ENCODE results near the gene NCK1. TPM values are rescaled to one million over a fixed set of nuclear protein-coding genes. Genes with fewer than 3 reads are reported as not detected.

NCK1 gene
- total and polyA plus RNA-seq, 9 donors: 24.2 to 34.6 (median 27.5) TPM

DNA sequence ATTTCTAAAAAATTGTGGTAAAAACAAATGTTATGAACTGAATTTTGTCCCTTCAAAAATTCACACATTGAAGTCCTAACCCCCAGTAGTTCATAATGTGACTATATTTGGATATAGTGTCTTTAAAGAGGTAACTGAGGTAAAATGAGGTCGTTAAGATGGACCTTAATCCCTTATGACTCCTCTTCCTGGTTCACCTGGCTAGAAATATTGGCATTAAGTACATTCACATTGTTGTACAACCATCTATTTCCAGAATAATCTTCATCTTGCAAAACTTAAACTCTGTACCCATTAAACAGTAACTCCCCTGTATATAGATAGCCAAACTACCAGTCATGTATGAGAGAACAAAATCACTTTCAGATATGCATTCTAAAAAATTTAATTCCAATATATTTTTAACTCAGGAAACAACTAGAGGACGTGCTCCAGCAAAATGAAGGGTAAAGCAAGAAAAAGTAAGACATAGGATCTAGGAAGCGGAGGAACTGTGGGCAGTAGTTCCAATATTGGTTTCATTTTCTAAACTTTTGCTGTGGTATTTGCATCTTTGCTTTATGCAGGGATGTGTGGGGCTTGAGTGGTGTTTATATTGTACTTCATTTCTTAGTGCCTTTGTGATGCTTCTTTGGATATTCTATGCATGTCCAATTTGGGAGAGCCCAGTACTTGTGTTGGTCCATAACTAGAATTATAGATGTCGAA lies 59.0 kb downstream of the NCK1 start:
- 100% methylated on average over 3 of the region's 4 CpGs for WGBS (ENCODE audit: insufficient coverage)

DNA sequence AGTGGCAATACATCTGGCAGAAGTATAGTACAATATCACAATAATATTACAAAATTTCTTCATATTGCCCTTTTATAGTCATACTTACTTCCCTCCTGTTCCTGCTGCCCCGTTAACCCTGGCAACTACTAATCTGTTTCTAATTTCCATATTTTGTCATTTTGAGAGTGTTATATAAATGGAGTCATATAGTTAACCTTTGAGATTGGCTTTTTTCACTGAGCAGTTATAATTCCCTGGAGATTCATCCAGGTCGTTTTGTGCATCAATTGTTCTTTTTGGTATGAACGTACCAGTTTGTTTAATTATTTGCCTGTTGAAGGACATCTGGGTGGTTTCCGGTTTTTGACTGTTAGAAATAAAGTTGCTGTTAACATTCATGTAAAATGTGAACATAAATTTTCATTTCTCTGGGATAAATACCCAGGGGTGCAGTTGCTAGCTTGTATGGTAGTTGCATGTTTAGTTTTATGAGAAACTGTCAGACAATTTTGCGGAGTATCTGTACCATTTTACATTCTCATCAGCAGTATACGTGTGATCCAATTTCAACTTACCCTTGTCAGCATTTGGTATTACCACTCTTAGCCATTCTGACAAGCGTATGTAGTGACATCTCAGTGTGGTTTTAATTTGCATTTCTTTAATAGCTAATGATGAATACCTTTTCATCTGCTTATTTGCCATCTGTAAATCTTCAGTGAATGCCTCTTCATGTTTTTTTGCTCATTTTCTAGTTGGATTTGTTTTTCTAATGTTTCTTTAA lies 63.6 kb downstream of the NCK1 start:
- H3K36me3 ChIP-seq (ENCODE audit: control insufficient read depth, insufficient read depth, low read length): peaks cover 9% of the 10 kb centered on the region
- no peaks in the 10 kb centered on the region for H3K4me1 ChIP-seq (ENCODE audit: control insufficient read depth, insufficient read depth, low read length)
- no peak for DNase-seq
- WGBS (ENCODE audit: insufficient coverage): no CpG with 5 or more reads among the region's 7 CpGs
- H3K27ac ChIP-seq (ENCODE audit: low read length): no peak overlapping the region
- H3K27me3 ChIP-seq (ENCODE audit: control insufficient read depth, insufficient read depth, low read length): no peaks in the 10 kb centered on the region
- peaks cover 2% of the 10 kb centered on the region for H3K9me3 ChIP-seq (replicated peaks; ENCODE audit: control insufficient read depth, low read depth, low read length)
- H3K4me3 ChIP-seq (ENCODE audit: low read length): no peak overlapping the region

More for the DNA sequence above, 59.0 kb downstream of the NCK1 start:
- no peak for DNase-seq
- Histone ChIP-seq H3K36me3 (ENCODE audit: control insufficient read depth, insufficient read depth, low read length) (peaks cover 3% of the 10 kb centered on the region), H3K9me3 (replicated peaks; ENCODE audit: control insufficient read depth, low read depth, low read length) (peaks cover 2% of the 10 kb centered on the region), H3K27ac (ENCODE audit: low read length) (no peak overlapping the region), H3K4me3 (ENCODE audit: low read length) (no peak overlapping the region), H3K4me1 (ENCODE audit: control insufficient read depth, insufficient read depth, low read length) (no peaks in the 10 kb centered on the region), H3K27me3 (ENCODE audit: control insufficient read depth, insufficient read depth, low read length) (no peaks in the 10 kb centered on the region)

DNA sequence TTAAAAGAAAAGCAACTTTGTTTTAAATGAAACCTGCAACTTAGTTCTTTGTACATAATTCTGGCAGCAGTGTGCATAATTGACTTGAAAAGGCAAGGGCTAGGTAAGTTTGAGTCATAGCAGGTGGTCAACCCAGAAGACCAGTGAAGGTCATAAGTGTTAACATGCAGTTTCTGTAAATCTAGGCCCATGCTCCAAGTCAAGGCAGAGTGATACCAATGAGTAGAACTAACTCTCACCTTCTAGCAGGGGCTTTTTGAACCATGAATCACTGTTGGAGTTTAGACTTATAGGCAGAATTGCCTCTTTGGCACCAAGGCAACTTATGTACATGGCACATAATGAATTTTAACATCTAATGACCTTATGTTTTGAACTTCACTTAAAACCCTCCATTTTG lies 66.2 kb downstream of the NCK1 start:
- no peaks in the 10 kb centered on the region for H3K4me1 ChIP-seq (ENCODE audit: control insufficient read depth, insufficient read depth, low read length)
- H3K36me3 ChIP-seq (ENCODE audit: control insufficient read depth, insufficient read depth, low read length): peaks cover 7% of the 10 kb centered on the region
- no peak overlapping the region for H3K4me3 ChIP-seq (ENCODE audit: low read length)
- DNase-seq: no peak
- no peak overlapping the region for H3K27ac ChIP-seq (ENCODE audit: low read length)
- no peaks in the 10 kb centered on the region for H3K27me3 ChIP-seq (ENCODE audit: control insufficient read depth, insufficient read depth, low read length)
- no peaks in the 10 kb centered on the region for H3K9me3 ChIP-seq (replicated peaks; ENCODE audit: control insufficient read depth, low read depth, low read length)

DNA sequence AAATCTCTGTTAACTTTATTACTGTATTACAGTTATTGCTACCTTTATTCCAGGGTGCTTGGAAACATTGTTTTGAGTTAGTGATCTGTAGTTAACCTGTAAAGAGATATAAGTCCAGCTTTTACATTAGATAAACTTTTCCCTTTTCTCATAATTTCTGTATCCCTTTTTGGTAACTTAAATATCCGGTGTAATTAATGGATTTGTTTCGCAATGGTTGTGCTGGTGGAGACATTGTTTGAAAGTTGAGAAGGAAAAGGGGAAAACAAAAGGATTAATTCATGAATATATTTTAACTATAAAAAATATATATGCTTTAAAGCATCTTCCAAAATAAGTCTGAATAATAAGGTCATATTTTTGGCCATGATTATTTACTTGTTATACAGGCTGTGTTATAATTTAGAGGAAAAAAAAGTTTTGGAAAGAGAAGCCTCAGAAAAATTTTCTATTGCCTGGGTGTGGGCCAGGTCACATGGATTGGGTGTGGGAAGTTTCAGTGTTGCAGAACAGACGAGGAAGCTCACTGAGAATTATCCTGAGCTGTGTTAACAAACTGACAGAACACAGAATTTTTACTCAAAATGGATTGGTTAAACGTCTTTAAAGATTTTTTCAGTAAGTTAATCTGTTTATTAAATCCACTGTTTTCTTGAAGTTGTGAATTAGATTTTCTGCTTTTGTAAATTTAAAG lies 68.1 kb downstream of the NCK1 start:
- Histone ChIP-seq H3K27me3 (ENCODE audit: control insufficient read depth, insufficient read depth, low read length) (no peaks in the 10 kb centered on the region), H3K4me1 (ENCODE audit: control insufficient read depth, insufficient read depth, low read length) (no peaks in the 10 kb centered on the region), H3K4me3 (ENCODE audit: low read length) (no peak overlapping the region), H3K36me3 (ENCODE audit: control insufficient read depth, insufficient read depth, low read length) (peaks cover 7% of the 10 kb centered on the region), H3K9me3 (replicated peaks; ENCODE audit: control insufficient read depth, low read depth, low read length) (no peaks in the 10 kb centered on the region), H3K27ac (ENCODE audit: low read length) (no peak overlapping the region)
- no CpG with 5 or more reads among the region's 4 CpGs for WGBS (ENCODE audit: insufficient coverage)
- DNase-seq: peak; percentile 86

DNA sequence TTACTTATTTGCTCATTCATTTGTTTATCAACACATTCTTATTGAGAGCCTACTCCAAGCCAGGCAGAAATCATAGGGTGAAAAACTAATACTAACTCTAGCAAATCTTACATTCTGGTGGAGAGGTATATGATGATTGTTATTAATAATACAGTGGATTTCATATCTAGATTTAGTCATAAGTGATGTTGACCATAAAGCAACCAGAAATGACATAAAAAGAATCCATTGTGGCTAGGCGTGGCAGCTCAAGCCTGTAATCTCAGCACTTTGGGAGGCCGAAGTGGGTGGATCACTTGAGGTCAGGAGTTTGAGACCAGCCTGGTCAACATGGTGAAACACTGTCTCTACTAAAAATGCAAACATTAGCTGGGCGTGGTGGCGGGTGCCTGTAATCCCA lies 69.6 kb downstream of the NCK1 start:
- Histone ChIP-seq H3K27ac (ENCODE audit: low read length) (no peak overlapping the region), H3K27me3 (ENCODE audit: control insufficient read depth, insufficient read depth, low read length) (no peaks in the 10 kb centered on the region), H3K4me1 (ENCODE audit: control insufficient read depth, insufficient read depth, low read length) (no peaks in the 10 kb centered on the region), H3K4me3 (ENCODE audit: low read length) (no peak overlapping the region), H3K36me3 (ENCODE audit: control insufficient read depth, insufficient read depth, low read length) (peaks cover 7% of the 10 kb centered on the region), H3K9me3 (replicated peaks; ENCODE audit: control insufficient read depth, low read depth, low read length) (peaks cover 2% of the 10 kb centered on the region)
- DNase-seq: no peak
- WGBS (ENCODE audit: insufficient coverage): 100% methylated on average over 4 of the region's 4 CpGs

DNA sequence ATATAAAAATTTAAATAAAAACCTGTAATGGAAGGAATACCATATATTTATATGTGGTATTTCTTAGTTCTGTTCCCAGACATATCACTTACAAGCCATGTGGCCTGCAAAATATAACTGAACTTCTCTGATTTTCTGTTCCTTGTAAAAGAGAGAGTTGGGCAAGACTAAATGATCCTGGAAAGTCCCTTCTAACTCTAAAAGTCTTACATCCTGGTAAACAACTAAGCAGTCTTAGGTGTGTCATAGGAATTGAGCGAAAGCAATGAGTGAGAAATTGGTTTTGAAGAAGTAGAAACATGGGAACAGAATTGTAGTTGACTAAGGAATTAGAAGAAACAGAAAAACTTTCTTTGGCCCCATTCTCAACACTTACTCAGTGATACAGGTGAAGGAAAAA lies 70.5 kb downstream of the NCK1 start:
- peaks cover 6% of the 10 kb centered on the region for H3K9me3 ChIP-seq (replicated peaks; ENCODE audit: control insufficient read depth, low read depth, low read length)
- H3K27ac ChIP-seq (ENCODE audit: low read length): no peak overlapping the region
- DNase-seq: no peak
- WGBS (ENCODE audit: insufficient coverage): no CpG with 5 or more reads among the region's 1 CpG
- no peaks in the 10 kb centered on the region for H3K27me3 ChIP-seq (ENCODE audit: control insufficient read depth, insufficient read depth, low read length)
- no peaks in the 10 kb centered on the region for H3K4me1 ChIP-seq (ENCODE audit: control insufficient read depth, insufficient read depth, low read length)
- H3K4me3 ChIP-seq (ENCODE audit: low read length): no peak overlapping the region
- peaks cover 7% of the 10 kb centered on the region for H3K36me3 ChIP-seq (ENCODE audit: control insufficient read depth, insufficient read depth, low read length)

DNA sequence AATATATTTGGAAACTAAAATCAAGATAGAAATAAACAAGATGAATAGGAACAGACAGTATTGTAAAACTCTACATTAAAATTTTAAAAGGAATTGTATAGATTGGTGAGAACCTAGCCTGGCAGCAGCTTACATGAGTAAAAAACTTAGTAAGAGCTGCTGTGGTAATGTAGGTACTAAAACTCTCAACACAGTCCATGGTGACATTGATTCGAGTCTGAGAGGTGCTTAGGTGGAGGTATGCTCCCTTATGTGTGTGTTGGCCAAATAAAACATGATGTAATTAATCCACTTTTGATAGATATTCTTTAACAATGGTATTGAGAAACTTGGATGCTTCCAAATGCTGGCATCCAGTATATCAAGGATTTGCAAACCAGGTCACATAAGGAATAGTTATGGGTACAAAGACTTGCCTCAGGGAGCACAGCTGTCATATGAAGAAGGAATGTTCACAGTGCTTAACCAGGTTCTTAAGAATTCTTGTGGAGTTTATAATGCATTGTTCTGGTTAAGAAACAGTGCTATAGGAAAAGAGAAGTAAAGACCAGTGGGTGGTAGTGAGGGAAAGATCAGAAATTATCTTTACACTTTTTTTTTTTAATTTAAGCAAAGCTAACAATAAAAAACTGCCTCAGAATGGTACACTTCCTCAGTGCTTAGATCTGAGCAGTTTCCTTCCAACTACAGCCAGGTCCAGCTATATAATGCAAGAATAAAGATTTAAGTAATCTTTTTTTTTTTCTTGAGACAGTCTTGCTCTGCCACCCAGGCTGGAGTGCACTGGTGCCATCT lies 71.2 kb downstream of the NCK1 start:
- no peaks in the 10 kb centered on the region for H3K27me3 ChIP-seq (ENCODE audit: control insufficient read depth, insufficient read depth, low read length)
- H3K9me3 ChIP-seq (replicated peaks; ENCODE audit: control insufficient read depth, low read depth, low read length): peaks cover 6% of the 10 kb centered on the region
- WGBS (ENCODE audit: insufficient coverage): no CpG with 5 or more reads among the region's 1 CpG
- H3K4me1 ChIP-seq (ENCODE audit: control insufficient read depth, insufficient read depth, low read length): no peaks in the 10 kb centered on the region
- peaks cover 3% of the 10 kb centered on the region for H3K36me3 ChIP-seq (ENCODE audit: control insufficient read depth, insufficient read depth, low read length)
- no peak overlapping the region for H3K4me3 ChIP-seq (ENCODE audit: low read length)
- DNase-seq: no peak
- no peak overlapping the region for H3K27ac ChIP-seq (ENCODE audit: low read length)

DNA sequence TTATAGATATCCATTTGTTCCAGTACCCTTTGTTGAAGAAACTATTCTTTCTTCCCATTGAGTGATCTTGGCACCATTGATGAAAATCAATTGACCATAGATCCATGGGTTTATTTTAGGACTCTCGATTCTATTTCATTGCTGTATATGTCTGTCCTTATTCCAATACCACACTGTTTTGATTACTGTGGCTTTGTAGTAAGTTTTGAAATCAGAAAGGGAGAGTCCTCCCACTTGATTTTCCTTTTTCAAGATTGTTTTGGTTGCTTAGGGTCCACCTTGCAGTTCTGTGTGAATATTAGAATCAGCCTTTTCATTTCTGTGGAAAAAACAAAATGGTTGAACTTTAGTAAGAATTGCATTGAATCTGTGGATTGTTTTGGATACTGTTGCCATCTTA lies 75.2 kb downstream of the NCK1 start:
- Histone ChIP-seq H3K27me3 (ENCODE audit: control insufficient read depth, insufficient read depth, low read length) (no peaks in the 10 kb centered on the region), H3K4me3 (ENCODE audit: low read length) (no peak overlapping the region), H3K4me1 (ENCODE audit: control insufficient read depth, insufficient read depth, low read length) (no peaks in the 10 kb centered on the region), H3K36me3 (ENCODE audit: control insufficient read depth, insufficient read depth, low read length) (no peaks in the 10 kb centered on the region), H3K9me3 (replicated peaks; ENCODE audit: control insufficient read depth, low read depth, low read length) (peaks cover 6% of the 10 kb centered on the region), H3K27ac (ENCODE audit: low read length) (no peak overlapping the region)
- DNase-seq: no peak
- no CpG with 5 or more reads among the region's 1 CpG for whole genome bisulfite sequencing (ENCODE audit: insufficient coverage)

DNA sequence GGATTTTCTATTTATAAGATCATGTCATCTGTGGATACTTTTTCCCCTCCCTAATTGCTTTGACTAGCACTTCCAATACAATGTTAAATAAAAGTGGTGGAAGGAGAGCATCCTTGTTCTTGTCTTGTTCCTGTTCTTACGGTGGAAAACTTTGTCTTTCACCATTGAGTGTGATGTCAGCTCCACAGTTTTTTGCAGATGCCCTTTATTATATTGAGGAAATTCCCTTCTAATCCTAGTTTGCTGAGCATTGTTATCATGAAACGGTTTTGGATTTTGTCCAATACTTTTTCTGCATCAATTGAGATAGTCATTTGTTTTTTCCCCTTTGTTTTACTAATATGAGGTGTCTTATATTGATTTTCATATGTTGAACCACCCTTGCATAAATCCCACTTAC lies 75.8 kb downstream of the NCK1 start:
- no peaks in the 10 kb centered on the region for H3K36me3 ChIP-seq (ENCODE audit: control insufficient read depth, insufficient read depth, low read length)
- no peak overlapping the region for H3K27ac ChIP-seq (ENCODE audit: low read length)
- no peak for DNase-seq
- H3K4me1 ChIP-seq (ENCODE audit: control insufficient read depth, insufficient read depth, low read length): no peaks in the 10 kb centered on the region
- H3K9me3 ChIP-seq (replicated peaks; ENCODE audit: control insufficient read depth, low read depth, low read length): peaks cover 6% of the 10 kb centered on the region
- no peaks in the 10 kb centered on the region for H3K27me3 ChIP-seq (ENCODE audit: control insufficient read depth, insufficient read depth, low read length)
- WGBS (ENCODE audit: insufficient coverage): no CpG with 5 or more reads among the region's 2 CpGs
- no peak overlapping the region for H3K4me3 ChIP-seq (ENCODE audit: low read length)

DNA sequence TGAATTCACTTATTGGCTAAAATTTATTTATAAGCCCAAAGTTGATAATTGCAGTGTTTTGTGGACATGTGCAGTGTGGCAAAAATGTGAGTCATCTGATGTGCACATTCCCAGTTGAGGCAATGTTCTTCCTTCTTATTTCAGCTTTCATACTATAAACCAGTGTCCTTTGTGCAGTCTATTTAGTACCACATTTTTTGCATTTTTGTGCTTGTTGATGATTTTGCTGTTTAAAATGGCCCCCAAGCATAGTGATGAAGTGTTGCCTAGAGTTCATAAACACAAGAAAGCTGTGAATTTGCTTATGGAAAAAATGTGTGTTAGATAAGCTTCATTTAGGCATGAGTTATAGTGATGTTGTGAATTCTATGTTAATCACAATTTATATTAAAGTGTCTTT lies 76.3 kb downstream of the NCK1 start:
- Histone ChIP-seq H3K36me3 (ENCODE audit: control insufficient read depth, insufficient read depth, low read length) (no peaks in the 10 kb centered on the region), H3K27ac (ENCODE audit: low read length) (no peak overlapping the region), H3K4me1 (ENCODE audit: control insufficient read depth, insufficient read depth, low read length) (no peaks in the 10 kb centered on the region), H3K4me3 (ENCODE audit: low read length) (no peak overlapping the region), H3K9me3 (replicated peaks; ENCODE audit: control insufficient read depth, low read depth, low read length) (peaks cover 6% of the 10 kb centered on the region), H3K27me3 (ENCODE audit: control insufficient read depth, insufficient read depth, low read length) (no peaks in the 10 kb centered on the region)
- DNase-seq: no peak

Data from muscle of leg (tissue), 11 donors.